Epidermal melanocyte (primary cell): ENCODE measurements around the gene FGF5.
"Not testable (repeated sequence)": the region's sequence is repeated elsewhere in the genome, so short reads cannot be mapped to it uniquely, and the experiment has no call there.

Experiments used
- DNase-seq: peaks from one replicate; pipeline ENCODE4 v3.0.0; 2011; ENCODE audit warnings: low spot score; ENCODE audit not compliant: insufficient read length

FGF5 gene

GRCh38 chr4:80294206-80294605, 27.7 kb downstream of the FGF5 start:
- no peak for DNase-seq

GRCh38 chr4:80295336-80295735, 28.9 kb downstream of the FGF5 start:
- DNase-seq, result no peak

GRCh38 chr4:80295826-80296225, 29.4 kb downstream of the FGF5 start:
- DNase-seq, result no peak

- DNase-seq, result no peak
Measured at GRCh38 chr4:80301884-80302283, 35.4 kb downstream of the FGF5 start.

- DNase-seq, result no peak
Measured at GRCh38 chr4:80302616-80303223, 36.3 kb downstream of the FGF5 start.

- peak; percentile 26 for DNase-seq
Measured at GRCh38 chr4:80305466-80305865, 39.0 kb downstream of the FGF5 start.

GRCh38 chr4:80306260-80306659, 39.8 kb downstream of the FGF5 start:
- DNase-seq, result no peak

GRCh38 chr4:80307183-80307735, 40.8 kb downstream of the FGF5 start:
- no peak for DNase-seq

- DNase-seq, result no peak
Measured at GRCh38 chr4:80307774-80308465, 41.5 kb downstream of the FGF5 start.

GRCh38 chr4:80308466-80308822, 42.0 kb downstream of the FGF5 start:
- no peak for DNase-seq

GRCh38 chr4:80309294-80310004, 43.0 kb downstream of the FGF5 start:
- peak; percentile 31 for DNase-seq

- DNase-seq, result no peak
Measured at GRCh38 chr4:80311130-80311529, 44.7 kb downstream of the FGF5 start.

GRCh38 chr4:80312124-80312523, 45.7 kb downstream of the FGF5 start:
- no peak for DNase-seq

GRCh38 chr4:80313627-80314026, 47.2 kb downstream of the FGF5 start:
- no peak for DNase-seq

GRCh38 chr4:80315848-80316247, 49.4 kb downstream of the FGF5 start:
- DNase-seq, result not testable (repeated sequence)

GRCh38 chr4:80321341-80321740, 54.9 kb downstream of the FGF5 start:
- DNase-seq, result no peak

- no peak for DNase-seq
Measured at GRCh38 chr4:80321776-80322175, 55.3 kb downstream of the FGF5 start.

- DNase-seq, result no peak
Measured at GRCh38 chr4:80322716-80323115, 56.3 kb downstream of the FGF5 start.

GRCh38 chr4:80324171-80324570, 57.7 kb downstream of the FGF5 start:
- no peak for DNase-seq

- no peak for DNase-seq
Measured at GRCh38 chr4:80331693-80332092, 65.2 kb downstream of the FGF5 start.

- no peak for DNase-seq
Measured at GRCh38 chr4:80333121-80333520, 66.7 kb downstream of the FGF5 start.

- no peak for DNase-seq
Measured at GRCh38 chr4:80334568-80334967, 68.1 kb downstream of the FGF5 start.

GRCh38 chr4:80335226-80335553, 68.7 kb downstream of the FGF5 start:
- DNase-seq, result no peak
